Measurements from ENCODE around the gene CCL14.

Gene CCL14

DNA sequence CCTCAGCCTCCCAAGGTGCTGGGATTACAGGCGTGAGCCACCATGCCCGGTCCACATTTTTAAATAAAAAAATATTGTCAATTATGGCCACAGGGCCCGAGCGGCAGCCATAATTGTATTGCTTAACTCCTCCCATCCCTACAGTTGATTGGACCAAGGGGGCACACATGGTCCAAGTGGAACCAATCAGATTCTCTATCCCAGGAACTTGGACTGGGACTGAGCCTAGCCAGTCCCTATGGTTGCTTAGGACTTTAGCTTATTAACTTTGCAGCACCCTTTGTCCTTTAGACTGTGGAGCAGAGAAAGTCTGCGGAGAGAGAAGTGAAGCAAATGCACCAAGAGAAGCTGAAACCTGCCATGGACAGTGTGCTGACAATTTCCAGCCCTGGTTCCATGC lies 50.5 kb downstream of the CCL14 start:
- no peak for DNase-seq

DNA sequence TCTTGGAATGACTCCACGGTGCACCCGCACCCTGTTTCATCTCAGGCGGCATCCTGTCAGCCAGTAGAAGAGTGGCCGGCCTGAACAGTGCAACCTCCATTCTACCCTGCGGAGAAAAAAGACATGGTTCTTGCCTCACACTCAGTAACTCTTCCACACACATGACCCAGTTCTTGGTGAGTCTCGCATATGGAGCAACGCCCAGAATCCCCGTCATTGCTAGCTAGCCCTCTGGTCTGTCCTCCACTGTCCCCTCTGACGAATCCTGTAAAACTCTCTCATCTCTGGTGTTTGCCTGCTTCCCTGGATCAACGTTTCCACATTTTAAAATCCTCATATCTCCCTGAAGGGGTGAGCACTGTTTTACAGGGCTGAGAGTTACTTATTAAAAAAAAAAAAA lies 51.8 kb downstream of the CCL14 start:
- no peak for DNase-seq
